LNCaP clone FGC (cell line): ENCODE data around the gene LRIT3.

Source experiments
- DNase-seq: peaks from one replicate; pipeline ENCODE4 v3.0.0-alpha.2; 2011; ENCODE audit warnings: low read depth
- H3K4me3 ChIP-seq: 2 replicates; pipeline ENCODE4 v1.5.1; 2011; ENCODE audit warnings: mild to moderate bottlenecking, low read depth, low read length, control low read depth
- TF ChIP-seq, protein P1 (sequence below): IDR thresholded peaks from 2 replicates; pipeline ENCODE4 v1.5.1; 2012; ENCODE audit warnings: mild to moderate bottlenecking; ENCODE audit not compliant: control insufficient read depth, insufficient read depth; ENCODE audit errors: extremely low read depth

LRIT3 gene

DNA sequence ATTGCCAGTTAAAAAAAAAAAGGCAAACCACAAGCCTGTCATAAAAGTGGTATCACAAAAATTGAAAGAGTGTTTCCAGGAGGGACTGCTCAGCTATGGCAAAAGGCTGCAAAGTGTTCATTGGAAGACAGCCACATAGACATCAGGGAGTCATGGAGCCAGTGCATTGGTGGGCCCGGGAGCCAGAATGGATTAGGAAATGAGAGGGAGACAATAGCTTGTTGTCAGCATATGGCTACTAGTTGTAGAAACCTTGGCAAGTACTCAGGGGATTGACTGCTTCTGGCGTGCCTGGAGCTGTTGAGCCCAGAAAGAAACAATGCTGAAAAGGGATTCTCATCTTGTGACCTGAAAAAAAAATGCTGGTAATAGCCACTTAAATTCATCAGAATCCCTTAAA, 27.3 kb upstream of the LRIT3 start:
- no peak for DNase-seq
- no peak overlapping the region for H3K4me3 ChIP-seq
- TF ChIP-seq, protein P1, sequence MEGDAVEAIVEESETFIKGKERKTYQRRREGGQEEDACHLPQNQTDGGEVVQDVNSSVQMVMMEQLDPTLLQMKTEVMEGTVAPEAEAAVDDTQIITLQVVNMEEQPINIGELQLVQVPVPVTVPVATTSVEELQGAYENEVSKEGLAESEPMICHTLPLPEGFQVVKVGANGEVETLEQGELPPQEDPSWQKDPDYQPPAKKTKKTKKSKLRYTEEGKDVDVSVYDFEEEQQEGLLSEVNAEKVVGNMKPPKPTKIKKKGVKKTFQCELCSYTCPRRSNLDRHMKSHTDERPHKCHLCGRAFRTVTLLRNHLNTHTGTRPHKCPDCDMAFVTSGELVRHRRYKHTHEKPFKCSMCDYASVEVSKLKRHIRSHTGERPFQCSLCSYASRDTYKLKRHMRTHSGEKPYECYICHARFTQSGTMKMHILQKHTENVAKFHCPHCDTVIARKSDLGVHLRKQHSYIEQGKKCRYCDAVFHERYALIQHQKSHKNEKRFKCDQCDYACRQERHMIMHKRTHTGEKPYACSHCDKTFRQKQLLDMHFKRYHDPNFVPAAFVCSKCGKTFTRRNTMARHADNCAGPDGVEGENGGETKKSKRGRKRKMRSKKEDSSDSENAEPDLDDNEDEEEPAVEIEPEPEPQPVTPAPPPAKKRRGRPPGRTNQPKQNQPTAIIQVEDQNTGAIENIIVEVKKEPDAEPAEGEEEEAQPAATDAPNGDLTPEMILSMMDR = no peak

DNA sequence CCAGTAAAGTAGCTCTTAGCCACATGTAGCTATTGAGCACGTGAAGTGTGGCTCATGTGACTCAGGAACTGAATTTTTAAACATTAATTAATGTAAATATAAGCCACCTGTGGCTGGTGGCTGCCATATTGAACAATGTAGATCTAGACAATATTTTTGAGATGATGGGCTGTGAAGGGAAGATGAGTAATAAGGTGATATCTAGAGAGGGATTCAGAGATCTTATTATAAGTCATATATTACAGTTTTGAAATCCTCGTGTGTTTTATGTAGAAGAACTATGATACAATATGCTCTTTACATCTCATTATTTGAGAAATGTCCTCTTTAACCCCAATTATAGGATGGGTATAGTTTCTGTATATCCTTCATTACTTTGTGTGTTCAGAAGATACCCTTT, 26.7 kb upstream of the LRIT3 start:
- TF ChIP-seq, protein P1 = no peak
- DNase-seq = no peak
- no peak overlapping the region for H3K4me3 ChIP-seq

- TF ChIP-seq, protein P1 = peak; percentile 41
- H3K4me3 ChIP-seq = no peak overlapping the region
- no peak for DNase-seq
Measured at GRCh38 chr4:109826719-109827118, 21.2 kb upstream of the LRIT3 start.

- TF ChIP-seq, protein P1 = no peak
- no peak within 1 kb of the TSS for H3K4me3 ChIP-seq
- no peak for DNase-seq
Measured at GRCh38 chr4:109827672-109828071, 20.2 kb upstream of the LRIT3 start, which contains the start of gene RRH. Gene RRH (plus strand): TSS chr4:109827972. CDS start chr4:109828028, 56 bp downstream.

DNA sequence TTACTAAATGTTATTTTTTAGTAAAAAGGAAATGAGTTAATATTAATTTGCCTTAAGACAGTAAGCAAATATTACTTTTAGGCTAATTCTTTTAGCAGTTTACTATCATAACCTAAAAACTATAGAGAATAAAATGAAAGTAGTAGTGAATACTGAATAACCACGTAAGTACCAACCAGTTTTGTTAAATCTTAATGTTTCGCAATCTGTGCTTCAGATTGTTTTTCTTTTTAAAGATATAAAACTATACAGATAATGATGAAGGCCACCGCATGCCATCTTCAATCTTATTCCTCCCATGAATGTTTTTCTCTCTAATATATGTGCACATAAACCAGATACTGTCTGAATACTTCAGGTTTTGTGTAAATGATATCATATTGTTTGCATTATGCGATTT, 14.2 kb upstream of the LRIT3 start:
- TF ChIP-seq, protein P1 = no peak
- H3K4me3 ChIP-seq = no peak overlapping the region
- DNase-seq = no peak

- peak; percentile 62 for DNase-seq
- no peak overlapping the region for H3K4me3 ChIP-seq
- TF ChIP-seq, protein P1 = no peak
Measured at GRCh38 chr4:109836985-109837384, 10.9 kb upstream of the LRIT3 start.

DNA sequence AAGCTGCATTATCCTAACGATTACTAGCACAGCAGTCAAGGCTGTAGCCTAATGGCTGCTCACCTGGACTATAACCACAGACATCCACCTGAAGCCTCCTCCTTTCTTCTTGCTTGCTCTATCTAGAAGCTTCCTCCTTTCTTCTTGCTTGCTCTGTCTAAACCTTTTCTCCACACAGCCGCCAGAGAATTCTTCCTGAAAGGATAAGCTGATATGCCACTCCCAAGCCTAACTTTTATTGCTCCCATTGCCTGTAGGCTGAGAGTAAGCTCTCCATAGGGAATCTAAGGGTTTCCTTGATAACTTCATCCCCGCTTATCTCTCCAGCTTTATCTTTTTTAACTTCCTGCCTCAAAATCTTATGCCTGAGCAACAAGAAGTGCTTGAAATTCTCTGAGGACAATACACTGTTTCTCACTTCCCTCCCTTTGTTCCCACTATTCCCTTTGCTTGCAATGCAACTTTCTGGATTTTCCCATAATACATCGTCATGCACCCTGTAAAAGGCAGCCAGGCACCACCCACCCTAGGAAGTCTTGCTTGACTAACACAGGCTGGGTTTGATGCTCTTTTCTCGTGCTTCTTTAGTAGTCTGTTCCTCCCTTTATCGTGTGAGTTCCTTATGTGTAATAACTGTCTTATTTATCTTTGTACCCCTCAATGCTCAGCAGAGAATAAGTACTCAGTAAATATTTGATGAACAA, 1.4 kb upstream of the LRIT3 start:
- DNase-seq = no peak
- H3K4me3 ChIP-seq = no peak overlapping the region
- TF ChIP-seq, protein P1 = no peak
